ENCODE measurements around the gene RBM47.

DNA sequence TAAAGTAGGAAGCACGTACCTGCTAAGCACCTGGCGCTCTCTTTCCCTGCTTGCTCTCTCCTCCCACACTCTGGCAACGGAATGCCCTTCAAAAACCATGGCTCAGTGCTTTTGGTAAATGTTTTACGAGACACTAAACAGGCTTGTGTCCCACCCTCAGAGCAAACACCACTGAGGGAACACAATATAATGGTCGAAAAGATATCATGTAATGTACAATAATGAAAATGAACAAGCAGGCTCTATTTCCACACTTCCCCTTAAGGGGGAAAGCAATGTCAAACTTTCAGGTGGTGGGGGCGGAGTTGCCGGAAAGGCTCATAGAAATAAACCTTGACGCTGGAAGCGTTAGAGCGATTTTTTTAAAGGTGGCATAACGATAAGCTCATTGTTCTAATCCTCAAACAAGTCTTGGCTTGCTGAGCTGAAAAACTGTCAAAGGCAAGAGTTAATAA, 115.1 kb downstream of the RBM47 start:
- TF ChIP-seq, protein P1, sequence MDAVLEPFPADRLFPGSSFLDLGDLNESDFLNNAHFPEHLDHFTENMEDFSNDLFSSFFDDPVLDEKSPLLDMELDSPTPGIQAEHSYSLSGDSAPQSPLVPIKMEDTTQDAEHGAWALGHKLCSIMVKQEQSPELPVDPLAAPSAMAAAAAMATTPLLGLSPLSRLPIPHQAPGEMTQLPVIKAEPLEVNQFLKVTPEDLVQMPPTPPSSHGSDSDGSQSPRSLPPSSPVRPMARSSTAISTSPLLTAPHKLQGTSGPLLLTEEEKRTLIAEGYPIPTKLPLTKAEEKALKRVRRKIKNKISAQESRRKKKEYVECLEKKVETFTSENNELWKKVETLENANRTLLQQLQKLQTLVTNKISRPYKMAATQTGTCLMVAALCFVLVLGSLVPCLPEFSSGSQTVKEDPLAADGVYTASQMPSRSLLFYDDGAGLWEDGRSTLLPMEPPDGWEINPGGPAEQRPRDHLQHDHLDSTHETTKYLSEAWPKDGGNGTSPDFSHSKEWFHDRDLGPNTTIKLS (IDR thresholded peaks at IDR 0.05; ENCODE audit: borderline replicate concordance, low read depth): no peak
- no peak for TF ChIP-seq ZNF175 (CRISPR knock-in tag; IDR thresholded peaks at IDR 0.05; ENCODE audit: low read depth)
- TF ChIP-seq, protein P2, sequence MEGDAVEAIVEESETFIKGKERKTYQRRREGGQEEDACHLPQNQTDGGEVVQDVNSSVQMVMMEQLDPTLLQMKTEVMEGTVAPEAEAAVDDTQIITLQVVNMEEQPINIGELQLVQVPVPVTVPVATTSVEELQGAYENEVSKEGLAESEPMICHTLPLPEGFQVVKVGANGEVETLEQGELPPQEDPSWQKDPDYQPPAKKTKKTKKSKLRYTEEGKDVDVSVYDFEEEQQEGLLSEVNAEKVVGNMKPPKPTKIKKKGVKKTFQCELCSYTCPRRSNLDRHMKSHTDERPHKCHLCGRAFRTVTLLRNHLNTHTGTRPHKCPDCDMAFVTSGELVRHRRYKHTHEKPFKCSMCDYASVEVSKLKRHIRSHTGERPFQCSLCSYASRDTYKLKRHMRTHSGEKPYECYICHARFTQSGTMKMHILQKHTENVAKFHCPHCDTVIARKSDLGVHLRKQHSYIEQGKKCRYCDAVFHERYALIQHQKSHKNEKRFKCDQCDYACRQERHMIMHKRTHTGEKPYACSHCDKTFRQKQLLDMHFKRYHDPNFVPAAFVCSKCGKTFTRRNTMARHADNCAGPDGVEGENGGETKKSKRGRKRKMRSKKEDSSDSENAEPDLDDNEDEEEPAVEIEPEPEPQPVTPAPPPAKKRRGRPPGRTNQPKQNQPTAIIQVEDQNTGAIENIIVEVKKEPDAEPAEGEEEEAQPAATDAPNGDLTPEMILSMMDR (IDR thresholded peaks at IDR 0.05 in 2 of 3, conservative IDR thresholded peaks at IDR 0.05 in 1 of 3; ENCODE audit: insufficient read depth in 2 of 3, low read depth in 1 of 3, low read length in 3 of 3): no peak
- TF ChIP-seq SMC3 (conservative IDR thresholded peaks at IDR 0.05; ENCODE audit: insufficient read depth, low read depth, low read length): no peak
- TF ChIP-seq ZNF274 (IDR thresholded peaks at IDR 0.05; ENCODE audit: borderline replicate concordance, low read depth, low read length): no peak
- no peak for TF ChIP-seq DIDO1 (tag; IDR thresholded peaks at IDR 0.05; ENCODE audit: low read depth)
- TF ChIP-seq BHLHE40 (IDR thresholded peaks at IDR 0.05; ENCODE audit: low read length): no peak
- TF ChIP-seq NR2F6 (CRISPR knock-in tag; IDR thresholded peaks at IDR 0.05): no peak
- TF ChIP-seq, protein P3, sequence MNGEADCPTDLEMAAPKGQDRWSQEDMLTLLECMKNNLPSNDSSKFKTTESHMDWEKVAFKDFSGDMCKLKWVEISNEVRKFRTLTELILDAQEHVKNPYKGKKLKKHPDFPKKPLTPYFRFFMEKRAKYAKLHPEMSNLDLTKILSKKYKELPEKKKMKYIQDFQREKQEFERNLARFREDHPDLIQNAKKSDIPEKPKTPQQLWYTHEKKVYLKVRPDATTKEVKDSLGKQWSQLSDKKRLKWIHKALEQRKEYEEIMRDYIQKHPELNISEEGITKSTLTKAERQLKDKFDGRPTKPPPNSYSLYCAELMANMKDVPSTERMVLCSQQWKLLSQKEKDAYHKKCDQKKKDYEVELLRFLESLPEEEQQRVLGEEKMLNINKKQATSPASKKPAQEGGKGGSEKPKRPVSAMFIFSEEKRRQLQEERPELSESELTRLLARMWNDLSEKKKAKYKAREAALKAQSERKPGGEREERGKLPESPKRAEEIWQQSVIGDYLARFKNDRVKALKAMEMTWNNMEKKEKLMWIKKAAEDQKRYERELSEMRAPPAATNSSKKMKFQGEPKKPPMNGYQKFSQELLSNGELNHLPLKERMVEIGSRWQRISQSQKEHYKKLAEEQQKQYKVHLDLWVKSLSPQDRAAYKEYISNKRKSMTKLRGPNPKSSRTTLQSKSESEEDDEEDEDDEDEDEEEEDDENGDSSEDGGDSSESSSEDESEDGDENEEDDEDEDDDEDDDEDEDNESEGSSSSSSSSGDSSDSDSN (IDR thresholded peaks at IDR 0.05; ENCODE audit: borderline replicate concordance in 1 of 2, low read depth in 2 of 2, low read length in 2 of 2): no peak
- no peak for TF ChIP-seq YY1 (IDR thresholded peaks at IDR 0.05; ENCODE audit: borderline replicate concordance in 1 of 3, control insufficient read depth in 1 of 3, extremely low read depth in 1 of 3, insufficient read depth in 3 of 3, insufficient read length in 1 of 3, insufficient replicate concordance in 2 of 3, low read depth in 1 of 3, low read length in 2 of 3)
- TF ChIP-seq, protein P4, sequence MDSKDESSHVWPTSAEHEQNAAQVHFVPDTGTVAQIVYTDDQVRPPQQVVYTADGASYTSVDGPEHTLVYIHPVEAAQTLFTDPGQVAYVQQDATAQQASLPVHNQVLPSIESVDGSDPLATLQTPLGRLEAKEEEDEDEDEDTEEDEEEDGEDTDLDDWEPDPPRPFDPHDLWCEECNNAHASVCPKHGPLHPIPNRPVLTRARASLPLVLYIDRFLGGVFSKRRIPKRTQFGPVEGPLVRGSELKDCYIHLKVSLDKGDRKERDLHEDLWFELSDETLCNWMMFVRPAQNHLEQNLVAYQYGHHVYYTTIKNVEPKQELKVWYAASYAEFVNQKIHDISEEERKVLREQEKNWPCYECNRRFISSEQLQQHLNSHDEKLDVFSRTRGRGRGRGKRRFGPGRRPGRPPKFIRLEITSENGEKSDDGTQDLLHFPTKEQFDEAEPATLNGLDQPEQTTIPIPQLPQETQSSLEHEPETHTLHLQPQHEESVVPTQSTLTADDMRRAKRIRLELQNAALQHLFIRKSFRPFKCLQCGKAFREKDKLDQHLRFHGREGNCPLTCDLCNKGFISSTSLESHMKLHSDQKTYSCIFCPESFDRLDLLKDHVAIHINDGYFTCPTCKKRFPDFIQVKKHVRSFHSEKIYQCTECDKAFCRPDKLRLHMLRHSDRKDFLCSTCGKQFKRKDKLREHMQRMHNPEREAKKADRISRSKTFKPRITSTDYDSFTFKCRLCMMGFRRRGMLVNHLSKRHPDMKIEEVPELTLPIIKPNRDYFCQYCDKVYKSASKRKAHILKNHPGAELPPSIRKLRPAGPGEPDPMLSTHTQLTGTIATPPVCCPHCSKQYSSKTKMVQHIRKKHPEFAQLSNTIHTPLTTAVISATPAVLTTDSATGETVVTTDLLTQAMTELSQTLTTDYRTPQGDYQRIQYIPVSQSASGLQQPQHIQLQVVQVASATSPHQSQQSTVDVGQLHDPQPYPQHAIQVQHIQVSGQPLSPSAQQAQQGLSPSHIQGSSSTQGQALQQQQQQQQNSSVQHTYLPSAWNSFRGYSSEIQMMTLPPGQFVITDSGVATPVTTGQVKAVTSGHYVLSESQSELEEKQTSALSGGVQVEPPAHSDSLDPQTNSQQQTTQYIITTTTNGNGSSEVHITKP (IDR thresholded peaks at IDR 0.05; ENCODE audit: partially characterized antibody): no peak
- no peak for TF ChIP-seq POLR2AphosphoS5 (IDR thresholded peaks at IDR 0.05; ENCODE audit: control insufficient read depth, insufficient read depth, low read depth, low read length)
- no peak for TF ChIP-seq JUN (IDR thresholded peaks at IDR 0.05; ENCODE audit: borderline replicate concordance, low read depth, low read length)
- TF ChIP-seq JUN (CRISPR knock-in tag; IDR thresholded peaks at IDR 0.05; ENCODE audit: borderline replicate concordance): no peak
- TF ChIP-seq, protein P5, sequence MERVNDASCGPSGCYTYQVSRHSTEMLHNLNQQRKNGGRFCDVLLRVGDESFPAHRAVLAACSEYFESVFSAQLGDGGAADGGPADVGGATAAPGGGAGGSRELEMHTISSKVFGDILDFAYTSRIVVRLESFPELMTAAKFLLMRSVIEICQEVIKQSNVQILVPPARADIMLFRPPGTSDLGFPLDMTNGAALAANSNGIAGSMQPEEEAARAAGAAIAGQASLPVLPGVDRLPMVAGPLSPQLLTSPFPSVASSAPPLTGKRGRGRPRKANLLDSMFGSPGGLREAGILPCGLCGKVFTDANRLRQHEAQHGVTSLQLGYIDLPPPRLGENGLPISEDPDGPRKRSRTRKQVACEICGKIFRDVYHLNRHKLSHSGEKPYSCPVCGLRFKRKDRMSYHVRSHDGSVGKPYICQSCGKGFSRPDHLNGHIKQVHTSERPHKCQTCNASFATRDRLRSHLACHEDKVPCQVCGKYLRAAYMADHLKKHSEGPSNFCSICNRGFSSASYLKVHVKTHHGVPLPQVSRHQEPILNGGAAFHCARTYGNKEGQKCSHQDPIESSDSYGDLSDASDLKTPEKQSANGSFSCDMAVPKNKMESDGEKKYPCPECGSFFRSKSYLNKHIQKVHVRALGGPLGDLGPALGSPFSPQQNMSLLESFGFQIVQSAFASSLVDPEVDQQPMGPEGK (CRISPR knock-in tag; IDR thresholded peaks at IDR 0.05; ENCODE audit: borderline replicate concordance): no peak
